Spinal cord (tissue), 10 donors: Measurements from ENCODE around the gene MAP2K3. TPM values are rescaled to one million over a fixed set of nuclear protein-coding genes. Genes with fewer than 3 reads are reported as not detected.

Source experiments
- DNase-seq, 6 donors: peaks; one replicate each; pipeline versions ENCODE4 v3.0.0 to v3.0.0-alpha.2; 2013 to 2015; ENCODE audit warnings: low spot score in 6 of 6, low read depth in 4 of 6
- H3K27ac ChIP-seq: one replicate; pipeline ENCODE4 v1.5.1; 2013; ENCODE audit warnings: low read depth, low read length, control low read depth
- H3K27me3 ChIP-seq: one replicate; pipeline ENCODE4 v1.6.1; 2013; ENCODE audit warnings: low read length; ENCODE audit not compliant: control insufficient read depth, insufficient read depth
- H3K36me3 ChIP-seq: one replicate; pipeline ENCODE4 v1.6.1; 2013; ENCODE audit warnings: low read length; ENCODE audit not compliant: control insufficient read depth, insufficient read depth
- H3K4me1 ChIP-seq: one replicate; pipeline ENCODE4 v1.6.1; 2013; ENCODE audit warnings: low read length; ENCODE audit not compliant: control insufficient read depth, insufficient read depth
- H3K4me3 ChIP-seq: one replicate; pipeline ENCODE4 v1.5.1; 2013; ENCODE audit warnings: low read depth, low read length, control low read depth
- H3K9me3 ChIP-seq: one replicate; pipeline ENCODE4 v1.6.1; 2013; ENCODE audit warnings: low read length; ENCODE audit not compliant: control insufficient read depth, insufficient read depth
- WGBS: methylation state at CpG from one replicate; pipeline ENCODE4 v1.1.5; 2013; ENCODE audit warnings: missing lambda C conversion rate; ENCODE audit not compliant: insufficient coverage; 5-methylcytosine and 5-hydroxymethylcytosine counted together
- polyA plus RNA-seq, 2 donors: library from polyadenylated mRNA; unstranded; fragments of 120-200 nt; gene quantifications; one replicate each; pipeline ENCODE4 v1.2.1, GENCODE V29; 2013; ENCODE audit not compliant: insufficient read length in 2 of 2
- total RNA-seq, 2 donors: library from RNA; depleted of rRNA in 1 of 2; stranded (reverse); fragments of 120-200 nt in 1 of 2; fragments of >200 nt in 1 of 2; gene quantifications; one replicate each; pipeline versions ENCODE4 v1.2.3 to v1.2.4, GENCODE V29; 2013 to 2014
- donor health status: healthy.

Gene MAP2K3
- total and polyA plus RNA-seq, 4 donors: 10.6 to 24.7 (median 16.7) TPM

DNA sequence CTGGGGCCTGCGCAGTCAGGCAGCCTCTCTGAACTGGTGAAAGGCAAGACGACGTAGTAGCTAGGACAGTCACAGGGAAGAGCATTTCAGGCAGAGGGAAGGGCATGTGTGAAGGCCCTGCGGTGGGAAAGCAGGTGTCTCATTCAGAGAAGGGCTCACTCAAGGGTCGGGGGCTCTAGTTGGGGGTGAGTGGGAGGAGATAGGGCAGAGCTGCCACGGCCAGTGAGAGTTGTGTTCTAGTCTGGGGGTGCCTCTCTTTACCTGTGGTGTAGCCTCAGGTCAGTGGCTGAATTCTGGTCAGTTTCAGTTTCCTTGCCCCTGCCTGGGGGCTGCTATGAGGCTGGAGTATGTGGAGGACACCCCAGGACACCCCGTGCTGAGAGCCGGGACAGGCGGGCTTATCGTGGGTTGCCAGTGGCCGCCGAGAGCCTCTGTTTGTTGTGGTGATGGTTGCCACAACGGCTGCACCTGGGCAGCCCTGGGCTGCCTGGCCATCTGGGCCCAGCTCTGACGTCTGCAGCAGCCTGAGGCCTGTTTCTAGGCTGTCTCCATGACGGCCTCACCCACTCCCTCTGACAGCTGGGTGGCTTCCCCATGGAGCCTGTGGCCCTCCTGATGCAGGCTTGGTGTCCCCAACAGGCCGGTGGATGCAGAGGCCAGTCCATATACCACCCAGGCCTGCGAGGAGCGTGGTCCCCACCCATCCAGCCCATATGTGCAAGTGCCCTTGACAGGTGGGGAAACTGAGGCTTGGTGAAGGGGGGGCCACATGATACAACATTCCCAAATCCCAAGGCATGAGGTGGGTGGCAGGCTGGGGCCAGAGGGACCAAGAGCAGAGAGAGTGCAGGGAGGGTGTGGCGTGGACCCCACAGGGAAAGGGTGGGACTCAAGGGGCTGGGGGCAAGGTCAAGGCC, 10.8 kb downstream of the MAP2K3 start:
- 78% methylated on average over 17 of the region's 19 CpGs for WGBS
- no peak overlapping the region for H3K27ac ChIP-seq
- H3K4me1 ChIP-seq: peaks cover 21% of the 10 kb centered on the region
- H3K9me3 ChIP-seq: peaks cover 2% of the 10 kb centered on the region
- no peaks in the 10 kb centered on the region for H3K27me3 ChIP-seq
- H3K36me3 ChIP-seq: peaks cover 61% of the 10 kb centered on the region
- DNase-seq: no peak
- no peak overlapping the region for H3K4me3 ChIP-seq

DNA sequence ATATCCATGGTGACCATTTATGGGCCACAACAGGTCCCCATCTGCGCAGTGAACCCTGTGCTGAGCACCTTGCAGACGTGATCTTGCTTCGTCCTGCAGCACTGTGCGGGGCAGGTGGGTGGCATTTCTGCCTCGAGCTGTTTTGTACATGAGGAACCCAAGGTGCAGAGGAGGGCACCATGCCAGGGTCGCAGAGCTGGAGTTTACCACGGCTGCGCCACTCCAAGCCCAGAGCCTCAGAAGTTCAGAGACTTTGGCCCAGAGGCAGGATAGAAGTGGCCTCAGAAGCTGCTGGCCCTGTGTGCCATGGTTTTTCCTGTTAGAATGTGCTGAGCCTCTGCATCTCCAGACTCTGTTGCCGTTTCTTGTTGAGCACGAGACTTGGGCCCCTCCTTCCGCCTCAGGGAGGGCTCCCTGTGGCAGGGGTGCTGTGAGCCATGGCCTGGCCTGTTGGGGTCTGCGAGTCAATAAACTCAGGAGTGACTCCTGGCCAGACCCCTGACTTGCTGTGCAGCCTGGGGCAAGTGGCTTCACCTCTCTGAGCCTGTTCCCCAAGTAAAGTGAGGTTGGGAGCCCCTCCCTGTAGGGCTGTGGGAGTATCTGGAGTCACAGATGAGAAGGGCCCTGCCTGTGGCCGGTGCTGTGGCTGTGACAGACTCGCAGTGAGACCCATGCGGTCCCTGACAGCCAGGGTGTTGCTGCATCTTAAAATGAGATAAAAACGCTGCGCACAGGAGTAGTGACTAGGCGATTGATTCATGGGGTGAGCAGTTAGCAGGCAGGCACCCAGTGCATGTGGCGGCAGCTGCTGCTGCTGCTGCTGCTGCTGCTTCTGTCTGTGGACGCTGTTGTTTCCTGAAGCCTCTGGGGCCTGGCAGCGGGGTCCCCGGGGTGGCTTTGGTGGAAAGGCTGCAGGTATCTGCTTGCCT, 11.8 kb downstream of the MAP2K3 start:
- DNase-seq: no peak
- Histone ChIP-seq H3K27ac (no peak overlapping the region), H3K36me3 (peaks cover 70% of the 10 kb centered on the region), H3K4me3 (no peak overlapping the region), H3K4me1 (peaks cover 18% of the 10 kb centered on the region), H3K27me3 (no peaks in the 10 kb centered on the region), H3K9me3 (peaks cover 2% of the 10 kb centered on the region)
- 69% methylated on average over 22 of the region's 22 CpGs for WGBS

DNA sequence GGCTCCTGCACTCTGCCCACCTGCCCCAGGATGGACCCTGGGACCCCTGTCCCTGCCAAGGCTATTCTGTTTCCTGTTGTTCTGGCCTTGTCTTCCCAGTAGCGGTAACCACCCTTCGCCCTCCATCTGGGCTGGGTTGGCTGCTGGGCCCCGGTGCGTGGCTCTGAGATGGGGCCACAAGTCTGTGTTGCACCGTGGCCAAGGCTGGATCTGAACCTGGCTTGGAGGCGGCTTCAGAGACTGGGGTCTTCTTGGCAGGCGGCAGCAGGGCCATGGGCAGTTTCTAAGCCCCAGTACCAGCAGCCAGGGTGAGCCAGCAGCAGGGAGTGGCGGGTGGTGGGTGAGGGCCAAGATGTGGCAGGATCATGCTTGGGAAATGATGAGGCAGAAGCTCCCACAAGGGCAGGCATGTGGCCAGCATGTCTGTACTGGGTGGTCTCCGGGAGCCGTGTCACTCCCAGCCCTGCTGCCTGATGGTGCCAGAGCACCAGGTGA, 12.6 kb downstream of the MAP2K3 start:
- H3K27ac ChIP-seq: no peak overlapping the region
- H3K36me3 ChIP-seq: peaks cover 70% of the 10 kb centered on the region
- 65% methylated on average over 10 of the region's 10 CpGs for WGBS
- DNase-seq: no peak
- H3K4me3 ChIP-seq: no peak overlapping the region
- H3K4me1 ChIP-seq: peaks cover 11% of the 10 kb centered on the region
- H3K27me3 ChIP-seq: no peaks in the 10 kb centered on the region
- H3K9me3 ChIP-seq: no peaks in the 10 kb centered on the region

DNA sequence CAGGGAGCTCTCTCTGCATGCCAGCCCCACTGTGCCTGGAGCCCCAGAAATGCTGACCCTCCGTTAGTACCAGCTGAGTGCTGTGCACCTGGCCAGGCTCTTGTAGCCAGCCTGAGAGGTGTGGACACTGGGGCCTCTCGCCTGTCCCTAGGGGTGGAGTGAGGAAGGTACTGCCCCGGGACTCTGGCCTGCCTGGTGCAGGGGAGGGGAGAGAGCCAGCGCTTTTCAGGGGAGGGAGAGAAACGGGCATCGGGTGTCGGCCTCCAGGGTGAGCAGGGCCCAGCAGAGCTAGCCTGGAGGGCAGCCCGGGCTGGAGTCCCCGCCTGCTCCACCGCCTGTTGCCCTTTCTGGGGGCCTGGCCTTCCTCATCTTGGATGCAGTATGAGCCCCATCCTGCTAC, 13.1 kb downstream of the MAP2K3 start:
- Histone ChIP-seq H3K4me1 (peaks cover 11% of the 10 kb centered on the region), H3K36me3 (peaks cover 73% of the 10 kb centered on the region), H3K27ac (no peak overlapping the region), H3K4me3 (no peak overlapping the region), H3K9me3 (no peaks in the 10 kb centered on the region), H3K27me3 (no peaks in the 10 kb centered on the region)
- no peak for DNase-seq
- WGBS: 61% methylated on average over 10 of the region's 10 CpGs

DNA sequence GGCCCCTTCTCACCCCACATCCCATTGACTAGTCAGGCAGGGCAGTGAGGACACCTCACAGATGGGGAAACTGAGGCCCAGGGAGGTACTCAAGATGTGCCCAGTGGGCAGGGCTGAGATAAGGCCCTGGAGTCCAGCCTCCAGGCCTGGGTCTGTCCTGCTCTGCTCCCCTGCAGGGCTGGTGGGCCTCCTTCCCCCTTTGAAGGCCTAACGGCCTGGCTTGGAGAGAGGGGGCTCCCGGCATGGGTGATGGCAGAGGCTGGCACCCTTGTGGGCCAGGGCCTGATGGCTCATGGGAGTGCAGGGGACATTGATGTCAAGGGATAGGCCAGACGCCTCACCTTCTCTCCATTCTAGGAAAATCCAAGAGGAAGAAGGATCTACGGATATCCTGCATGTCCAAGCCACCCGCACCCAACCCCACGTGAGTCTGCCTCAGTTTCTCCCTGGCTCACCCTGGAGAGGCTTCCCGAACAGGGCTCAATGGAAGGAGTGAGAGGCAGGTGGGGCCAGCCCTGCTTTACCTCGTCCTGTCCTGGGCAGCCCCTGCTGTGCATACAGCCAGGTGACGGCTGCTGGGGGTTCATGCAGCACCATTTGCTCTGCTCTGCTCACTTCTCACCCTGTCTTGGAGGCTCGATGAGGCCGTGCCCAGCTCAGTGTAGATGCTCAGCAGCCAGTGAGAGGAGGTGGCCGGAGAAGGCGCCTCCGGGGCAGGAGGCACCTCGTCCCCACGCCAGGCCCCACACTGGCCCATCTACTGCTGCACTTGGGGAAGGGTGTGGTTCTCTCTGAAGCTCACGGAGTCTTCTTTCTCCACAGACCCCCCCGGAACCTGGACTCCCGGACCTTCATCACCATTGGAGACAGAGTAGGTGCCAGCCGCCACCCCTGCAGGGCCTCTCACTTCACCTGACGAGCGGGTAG, 13.8 kb downstream of the MAP2K3 start:
- Histone ChIP-seq H3K36me3 (peaks cover 76% of the 10 kb centered on the region), H3K9me3 (no peaks in the 10 kb centered on the region), H3K4me3 (no peak overlapping the region), H3K27ac (no peak overlapping the region), H3K27me3 (no peaks in the 10 kb centered on the region), H3K4me1 (peaks cover 11% of the 10 kb centered on the region)
- no peak for DNase-seq
- 75% methylated on average over 19 of the region's 22 CpGs for WGBS

DNA sequence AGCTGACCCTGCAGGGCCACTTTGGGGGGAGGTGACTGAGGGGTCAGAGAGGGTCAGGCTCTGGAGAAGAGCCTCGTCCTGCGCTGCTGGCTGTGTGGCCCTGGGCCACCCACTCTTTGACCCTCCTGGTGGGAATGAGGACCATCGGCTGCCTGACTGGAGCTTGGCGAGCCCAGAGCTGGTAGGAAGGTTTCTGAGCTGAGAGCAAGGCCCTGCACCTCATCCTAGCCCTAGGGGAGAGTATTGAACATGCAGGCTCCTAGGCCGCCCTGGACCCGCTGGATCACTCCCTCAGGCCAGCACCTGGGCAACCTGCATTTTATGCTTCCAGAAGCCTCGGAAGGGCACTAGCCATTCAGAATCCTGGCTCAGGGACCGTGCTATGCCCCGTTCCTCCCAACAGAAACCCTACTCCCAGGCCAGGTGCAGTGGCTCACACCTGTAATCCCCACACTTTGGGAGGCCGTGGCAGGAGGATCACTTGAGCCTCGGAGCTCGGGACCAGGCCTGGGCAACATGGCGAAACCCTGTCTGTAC, 14.5 kb downstream of the MAP2K3 start:
- Histone ChIP-seq H3K4me1 (peaks cover 11% of the 10 kb centered on the region), H3K36me3 (peaks cover 76% of the 10 kb centered on the region), H3K27me3 (no peaks in the 10 kb centered on the region), H3K4me3 (no peak overlapping the region), H3K27ac (no peak overlapping the region), H3K9me3 (no peaks in the 10 kb centered on the region)
- WGBS: 57% methylated on average over 12 of the region's 13 CpGs
- DNase-seq: no peak

DNA sequence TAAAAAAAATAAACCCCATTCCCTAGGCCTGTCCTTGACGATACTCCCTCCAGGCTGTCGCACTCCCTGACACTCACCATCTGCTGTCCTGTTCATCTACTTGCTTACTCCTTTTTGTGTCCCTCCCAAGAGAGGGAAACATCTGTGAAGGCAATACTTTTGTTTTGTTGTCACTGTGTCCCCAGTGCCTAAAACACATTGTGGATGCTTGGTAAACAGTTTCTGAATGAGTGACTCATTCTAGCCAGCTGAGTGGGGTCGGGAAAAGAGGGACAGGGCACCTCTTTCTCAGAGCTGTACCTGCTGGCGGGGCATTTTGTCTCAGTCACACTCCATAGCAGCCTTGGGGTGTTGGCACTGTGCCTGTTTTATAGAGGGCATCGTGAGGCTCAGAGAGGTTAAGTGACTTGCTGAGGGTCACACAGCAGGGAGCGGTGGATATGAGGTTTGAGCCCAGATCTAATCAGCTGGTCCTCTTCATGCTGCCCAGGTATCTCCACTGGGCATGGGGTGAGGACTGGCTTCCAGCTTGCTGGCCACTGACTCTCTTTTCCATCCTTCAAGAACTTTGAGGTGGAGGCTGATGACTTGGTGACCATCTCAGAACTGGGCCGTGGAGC, 15.6 kb downstream of the MAP2K3 start:
- H3K36me3 ChIP-seq: peaks cover 79% of the 10 kb centered on the region
- H3K9me3 ChIP-seq: no peaks in the 10 kb centered on the region
- no peak for DNase-seq
- peaks cover 7% of the 10 kb centered on the region for H3K4me1 ChIP-seq
- 54% methylated on average over 7 of the region's 7 CpGs for WGBS
- no peak overlapping the region for H3K27ac ChIP-seq
- no peak overlapping the region for H3K4me3 ChIP-seq
- H3K27me3 ChIP-seq: no peaks in the 10 kb centered on the region

DNA sequence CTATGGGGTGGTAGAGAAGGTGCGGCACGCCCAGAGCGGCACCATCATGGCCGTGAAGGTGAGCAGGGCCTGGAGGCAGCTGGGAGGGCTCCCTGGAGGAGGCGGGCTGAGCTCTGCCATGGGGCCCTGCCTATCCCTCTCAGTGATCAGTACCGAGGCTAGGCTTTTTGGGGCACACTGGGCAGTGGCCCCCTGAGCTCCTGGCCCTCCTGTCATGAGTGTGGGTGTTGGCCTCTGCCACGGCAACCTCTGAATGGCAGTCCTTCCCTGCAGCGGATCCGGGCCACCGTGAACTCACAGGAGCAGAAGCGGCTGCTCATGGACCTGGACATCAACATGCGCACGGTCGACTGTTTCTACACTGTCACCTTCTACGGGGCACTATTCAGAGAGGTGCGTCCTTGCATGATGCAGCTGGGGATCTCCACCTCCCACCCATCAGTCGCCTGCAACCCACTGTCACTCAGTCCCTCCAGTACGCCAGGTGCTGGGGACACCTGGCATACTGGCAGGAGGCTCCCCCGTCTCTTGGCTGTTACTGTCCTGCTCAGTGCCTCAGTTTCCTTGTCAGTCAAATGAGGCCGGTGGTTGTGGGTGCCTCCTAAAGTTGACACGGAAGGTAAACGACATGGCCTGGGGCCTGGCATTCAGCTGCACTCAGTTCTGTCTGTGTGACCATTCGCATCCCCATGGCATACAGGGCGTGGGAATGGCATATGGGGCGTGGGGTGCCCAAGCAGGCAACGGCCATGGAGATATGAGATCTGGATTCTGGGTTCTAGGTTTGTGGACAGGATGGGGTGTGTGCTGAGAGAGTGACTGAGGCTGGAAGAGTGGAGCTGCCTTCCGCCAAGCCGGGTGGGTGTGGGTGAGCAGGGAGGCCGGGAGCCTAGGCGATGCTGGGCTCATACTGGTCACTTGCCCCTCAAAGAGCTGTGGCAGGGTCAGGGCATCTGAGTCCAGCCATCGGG, 16.4 kb downstream of the MAP2K3 start:
- 74% methylated on average over 31 of the region's 31 CpGs for WGBS
- no peak for DNase-seq
- no peak overlapping the region for H3K4me3 ChIP-seq
- H3K27ac ChIP-seq: no peak overlapping the region
- H3K4me1 ChIP-seq: peaks cover 7% of the 10 kb centered on the region
- no peaks in the 10 kb centered on the region for H3K9me3 ChIP-seq
- peaks cover 79% of the 10 kb centered on the region for H3K36me3 ChIP-seq
- no peaks in the 10 kb centered on the region for H3K27me3 ChIP-seq
